Middle frontal gyrus (tissue), 1 donor: ENCODE data around the gene LRRC59.

Source experiments
- DNase-seq: peaks from one replicate; pipeline ENCODE4 v3.0.0-alpha.2; 2015; ENCODE audit warnings: low spot score; ENCODE audit errors: extremely low spot score

The LRRC59 gene

DNA sequence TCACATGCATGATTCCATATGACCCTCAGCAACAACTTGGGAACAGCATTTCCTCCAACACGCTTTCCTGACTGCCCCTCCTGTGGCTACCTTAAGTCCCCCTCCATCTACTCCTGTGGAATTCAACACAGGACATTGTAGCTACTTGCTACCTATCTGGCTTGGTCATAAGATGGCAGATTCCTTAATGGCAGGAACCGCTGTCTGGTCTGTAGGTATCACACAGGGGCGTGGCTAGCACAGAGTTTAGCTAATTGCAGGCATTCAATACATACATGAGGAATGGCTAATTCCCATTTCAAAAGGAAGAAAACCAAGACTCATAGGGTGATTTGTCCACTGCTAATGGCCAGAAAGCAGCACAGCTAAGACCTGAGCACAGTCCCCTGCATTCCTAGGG lies 8.6 kb downstream of the LRRC59 start:
- no peak for DNase-seq

DNA sequence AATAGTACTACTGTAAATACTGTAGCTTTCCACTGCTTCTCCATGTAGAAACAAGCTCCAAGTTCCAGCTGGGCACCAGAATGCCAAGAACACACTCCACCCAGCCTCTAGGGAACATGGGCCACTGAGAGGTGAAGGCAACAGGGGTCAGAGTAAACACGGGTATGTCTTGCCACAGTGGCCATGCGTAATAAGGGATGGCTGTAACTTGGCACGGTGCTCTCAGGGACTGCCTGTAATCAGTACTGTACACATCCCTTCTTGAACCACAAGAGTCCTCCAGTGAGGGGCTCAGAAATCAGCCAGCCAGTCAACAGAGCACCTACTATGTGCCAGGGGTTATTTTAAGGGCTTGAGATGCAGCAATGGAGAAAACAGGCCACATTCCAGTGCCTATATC lies 10.8 kb downstream of the LRRC59 start:
- no peak for DNase-seq

DNA sequence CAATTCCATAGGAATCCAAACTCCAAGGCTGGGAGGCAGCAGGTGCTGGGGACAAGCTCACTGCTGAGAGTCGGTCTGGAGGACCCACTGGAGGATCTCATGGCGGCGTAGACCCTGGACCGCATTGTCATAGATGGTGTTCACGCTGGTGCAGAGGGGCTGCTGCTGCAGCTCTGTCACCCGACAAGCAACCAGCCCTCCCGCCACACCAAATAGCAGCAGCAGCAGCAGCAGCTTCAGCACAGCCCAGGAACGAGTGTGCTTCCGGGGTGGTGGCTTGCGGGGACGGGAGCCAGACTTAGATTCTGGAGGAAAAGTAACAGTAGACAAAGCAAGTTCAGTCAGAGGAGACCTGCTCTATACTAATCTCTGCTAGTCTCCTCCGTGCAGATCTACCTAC lies 14.4 kb downstream of the LRRC59 start:
- DNase-seq, result no peak

DNA sequence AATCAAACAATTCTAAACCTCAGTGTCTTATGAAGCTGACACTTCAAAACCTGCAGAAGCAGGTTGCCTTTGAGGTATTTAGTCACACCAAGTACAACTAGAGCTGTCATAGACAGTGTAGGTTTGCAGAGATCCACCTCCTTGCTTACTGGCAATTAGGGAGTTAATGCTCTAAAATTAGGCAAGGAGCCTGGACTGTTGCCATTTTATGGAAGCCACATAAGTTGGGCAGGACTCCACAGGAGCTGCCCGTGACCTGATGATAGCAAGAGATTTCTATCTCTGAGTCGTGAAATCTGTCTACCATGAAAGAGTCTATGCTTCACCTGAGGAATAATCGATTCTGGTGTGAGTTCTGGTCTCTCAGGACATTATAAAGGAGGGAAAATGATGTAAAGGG lies 15.4 kb downstream of the LRRC59 start:
- DNase-seq, result no peak

GRCh38 chr17:50381260-50381815 lies 16.0 kb downstream of the LRRC59 start:
- DNase-seq, result no peak

DNA sequence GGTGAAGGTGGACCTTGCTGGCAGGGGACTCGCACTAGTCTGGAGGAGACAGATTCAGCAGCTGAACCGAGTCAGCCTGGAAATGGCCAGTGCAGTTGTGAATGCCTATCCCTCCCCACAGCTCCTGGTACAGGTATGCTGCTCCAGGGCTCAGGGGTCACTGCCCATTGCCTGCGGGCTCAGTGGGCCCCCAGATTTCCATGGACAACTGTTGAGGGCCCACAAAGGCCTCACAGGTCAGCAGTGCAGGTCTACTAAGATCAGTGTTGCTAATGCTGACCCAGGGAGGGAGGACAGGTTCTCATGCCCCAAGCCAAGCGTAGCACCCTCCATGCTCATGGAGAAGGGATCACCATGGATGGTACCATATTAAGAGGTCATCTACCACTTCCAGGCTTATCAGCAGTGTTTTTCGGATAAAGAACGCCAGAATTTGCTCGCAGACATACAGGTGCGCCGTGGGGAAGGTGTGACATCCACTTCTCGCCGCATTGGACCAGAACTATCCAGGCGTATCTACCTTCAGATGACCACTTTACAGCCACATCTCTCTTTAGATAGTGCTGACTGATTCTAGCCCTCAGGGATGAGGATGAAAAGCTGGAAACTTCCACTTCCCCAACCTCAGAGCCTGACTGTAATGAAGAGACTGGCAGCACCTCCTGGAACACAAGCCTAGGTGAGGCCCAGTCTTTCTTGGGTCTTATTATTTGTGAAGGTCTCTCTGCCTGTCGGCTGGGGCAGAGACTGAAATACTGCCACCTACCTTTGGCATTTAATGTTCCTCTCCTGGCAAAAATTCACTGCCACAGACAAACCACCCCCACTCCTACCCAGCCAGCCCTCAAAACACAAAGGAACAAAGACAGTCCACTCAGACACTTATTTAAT lies 16.7 kb downstream of the LRRC59 start:
- DNase-seq, result no peak

GRCh38 chr17:50379351-50380132 lies 17.8 kb downstream of the LRRC59 start:
- DNase-seq, result no peak

GRCh38 chr17:50375858-50376538 lies 21.3 kb downstream of the LRRC59 start:
- no peak for DNase-seq

DNA sequence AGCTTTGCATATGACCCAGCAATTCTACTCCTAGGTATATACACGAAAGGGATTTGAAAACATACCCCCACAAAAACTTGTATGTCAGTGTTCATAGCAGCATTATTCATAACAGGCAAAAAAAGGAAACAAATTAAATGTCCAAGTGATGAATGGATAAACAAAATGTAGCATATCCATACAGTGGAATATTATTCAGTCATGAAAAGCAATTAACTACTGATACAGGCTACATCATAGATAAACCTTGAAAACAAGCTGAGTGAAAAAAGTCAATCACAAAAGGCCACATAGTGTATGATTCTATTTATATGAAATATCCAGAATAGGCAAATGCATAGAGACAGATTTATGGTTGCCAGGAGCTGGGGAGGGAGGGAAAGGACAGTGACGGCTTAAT lies 23.6 kb downstream of the LRRC59 start:
- DNase-seq, result no peak

DNA sequence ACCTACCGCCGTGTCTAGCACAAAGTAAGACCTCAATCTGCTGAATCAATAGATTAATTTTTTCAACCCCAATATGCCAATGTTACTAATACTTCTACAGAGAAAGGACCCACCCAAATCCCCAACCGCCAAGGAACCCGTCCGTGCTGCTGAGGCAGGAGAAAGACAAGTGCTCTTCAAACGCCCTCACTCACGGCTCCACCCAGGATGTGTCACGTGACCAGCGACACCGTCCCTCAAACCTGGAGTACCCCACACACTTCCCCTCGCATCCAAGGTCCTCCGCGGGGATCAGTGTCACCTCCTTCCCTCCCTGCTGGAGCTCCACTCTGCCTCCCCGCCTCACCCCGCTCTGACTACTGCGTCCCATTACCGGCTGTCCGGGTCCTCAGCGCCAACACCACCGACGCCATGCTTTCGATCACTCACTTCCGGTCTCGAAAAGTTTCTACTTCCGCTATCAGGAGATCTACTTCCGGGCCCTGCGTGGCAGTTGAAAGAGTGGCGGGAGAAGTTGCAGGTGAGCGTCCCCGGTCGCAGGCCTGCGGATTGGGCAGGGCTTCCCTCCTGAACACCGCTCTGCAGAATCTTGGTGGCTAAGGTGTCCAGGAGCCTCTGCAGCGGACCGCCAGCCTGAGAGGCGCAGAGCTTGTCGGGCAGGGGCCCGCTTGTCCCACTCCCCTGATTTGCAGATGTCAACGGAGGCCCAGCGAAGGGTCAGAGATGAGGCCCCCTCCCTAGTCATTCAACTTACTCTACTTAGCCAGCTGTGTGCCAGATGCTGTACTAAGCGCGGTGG lies 24.4 kb downstream of the LRRC59 start, which contains the start of the genes EME1 and MRPL27:
Gene EME1, plus strand, starts transcription at position 472 of the 799 bp plus-strand sequence. CDS start 1,980 bp downstream, outside the sequence.
Gene MRPL27, minus strand, starts transcription at position 427 of the 799 bp plus-strand sequence. Its CDS starts 14 bp downstream, at position 413.
- DNase-seq, result peak; percentile 87

DNA sequence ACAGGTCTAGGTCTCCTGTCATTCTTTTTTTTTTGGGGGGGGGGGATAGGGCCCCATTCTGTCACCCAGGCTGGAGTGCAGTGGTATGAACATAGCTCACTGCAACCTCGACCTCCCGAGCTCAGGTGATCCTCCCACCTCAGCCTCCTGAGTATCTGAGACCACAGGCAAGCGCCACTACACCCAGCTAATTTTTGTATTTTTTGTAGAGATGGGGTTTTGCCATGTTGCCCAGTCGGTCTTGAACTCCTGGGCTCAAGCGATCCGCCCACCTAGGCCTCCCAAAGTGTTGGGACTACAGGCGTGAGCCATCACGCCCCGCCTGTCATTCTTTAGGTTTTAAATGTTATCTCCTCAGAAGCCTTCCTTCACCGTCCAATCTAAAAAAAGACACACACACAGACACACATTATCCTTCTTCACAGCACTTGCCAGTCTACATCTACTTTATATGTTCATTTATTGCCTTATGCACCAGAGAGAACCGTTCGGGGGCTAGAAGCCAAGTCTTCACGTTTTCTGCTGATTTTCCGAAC lies 25.0 kb downstream of the LRRC59 start:
- DNase-seq, result no peak

DNA sequence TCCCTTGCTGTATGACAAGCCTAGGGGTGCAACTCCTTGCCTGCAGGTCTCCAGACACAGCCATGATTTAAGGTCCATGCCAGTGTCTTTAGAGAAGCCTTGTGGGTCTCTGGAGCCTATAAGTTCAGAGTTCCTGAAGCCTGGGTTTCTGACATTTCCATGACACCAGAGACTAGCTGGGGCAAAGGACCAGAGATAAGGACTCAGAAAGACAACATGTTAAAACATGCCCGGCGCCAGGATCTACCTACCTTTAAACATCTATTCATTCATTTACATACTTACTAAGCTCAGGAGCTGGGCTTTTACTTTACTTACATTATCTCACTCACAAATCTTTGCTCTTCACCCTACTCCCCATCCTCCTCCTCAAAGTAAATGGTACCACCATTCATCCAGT lies 25.8 kb downstream of the LRRC59 start:
- DNase-seq, result no peak

GRCh38 chr17:50370052-50370451 lies 27.3 kb downstream of the LRRC59 start:
- no peak for DNase-seq

DNA sequence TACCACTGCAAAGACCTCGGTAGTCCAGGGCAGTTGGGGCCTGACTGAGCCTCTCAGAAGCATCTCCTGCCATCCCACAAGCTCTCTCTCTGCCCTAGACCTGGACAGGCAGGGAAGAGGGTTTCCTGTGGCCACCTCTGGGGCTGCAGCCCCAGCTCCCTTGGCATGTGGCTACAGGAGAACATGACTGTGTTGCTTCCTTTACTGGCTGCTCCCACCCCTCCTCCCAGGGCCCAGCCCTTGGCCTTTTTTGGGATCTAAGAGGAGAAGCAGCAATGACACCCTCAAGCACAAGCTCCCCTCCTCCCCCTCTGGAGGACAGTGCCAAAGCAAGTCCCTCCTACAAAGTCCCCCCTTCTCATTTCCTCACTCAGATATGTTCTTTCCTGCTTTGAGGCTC lies 29.9 kb downstream of the LRRC59 start:
- no peak for DNase-seq

GRCh38 chr17:50365649-50366393 lies 31.5 kb downstream of the LRRC59 start:
- no peak for DNase-seq

GRCh38 chr17:50365165-50365564 lies 32.2 kb downstream of the LRRC59 start:
- DNase-seq, result no peak

GRCh38 chr17:50364715-50365114 lies 32.6 kb downstream of the LRRC59 start:
- no peak for DNase-seq

DNA sequence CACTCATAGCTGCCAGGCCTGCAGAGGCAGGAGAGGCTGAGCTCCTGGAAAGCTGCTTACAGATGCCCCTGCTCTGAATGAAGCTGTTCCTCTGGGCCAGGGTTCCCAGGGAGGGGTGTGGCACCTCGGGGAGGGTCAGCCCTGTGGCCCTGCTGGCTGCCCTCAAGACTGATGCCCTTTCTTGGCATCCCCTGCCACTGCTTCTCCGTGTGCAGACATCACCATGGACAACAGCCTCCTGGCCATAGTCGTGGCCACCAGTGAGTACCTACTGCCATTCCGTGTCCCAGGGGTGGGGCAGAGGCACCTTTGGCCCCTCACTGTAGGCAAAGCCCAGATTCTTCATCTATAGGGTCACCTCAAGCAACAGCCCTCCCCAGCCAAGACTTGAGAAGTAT lies 33.3 kb downstream of the LRRC59 start:
- no peak for DNase-seq

DNA sequence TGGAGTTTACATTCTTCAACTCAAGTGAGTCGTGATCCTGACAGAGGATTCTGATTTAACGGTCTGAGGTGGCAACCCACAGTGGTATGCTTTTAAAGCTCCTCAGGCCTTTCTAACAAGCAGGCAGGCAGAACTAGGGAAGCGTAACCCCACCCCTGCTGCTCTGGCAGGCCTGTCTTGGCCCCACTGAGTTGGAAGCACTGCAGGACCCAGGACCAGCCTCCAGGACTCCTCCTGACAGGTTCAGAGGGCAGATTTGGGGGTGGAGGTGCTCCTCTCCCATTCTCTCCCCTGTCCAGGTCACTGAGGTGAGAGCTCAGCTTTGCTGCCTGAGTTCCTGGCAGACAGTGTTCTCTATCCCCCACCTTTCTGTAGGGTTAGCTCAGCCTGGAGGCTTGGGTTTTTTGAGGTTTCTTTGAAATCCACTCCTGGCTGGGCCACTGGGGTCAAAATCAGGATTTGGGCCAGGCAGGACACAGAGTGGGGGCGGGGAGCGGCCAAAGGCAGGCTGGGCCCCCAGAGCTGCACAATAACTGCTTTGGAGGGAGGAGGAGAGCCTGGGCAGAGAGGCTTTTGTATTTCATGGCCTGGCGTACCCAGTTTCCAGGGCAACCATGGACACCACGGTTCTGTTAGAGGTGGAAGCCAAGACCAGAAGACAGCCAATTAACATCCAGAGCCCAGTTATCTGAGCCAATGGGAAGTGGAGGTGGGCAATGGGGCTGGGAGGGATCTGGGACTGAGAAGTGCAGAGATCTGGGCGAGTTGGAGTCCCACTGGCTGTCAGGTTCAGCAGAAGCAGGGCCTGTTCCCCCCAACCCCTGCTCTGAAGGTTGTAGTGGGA lies 33.9 kb downstream of the LRRC59 start:
- DNase-seq, result peak; percentile 50
